ENCODE data around the gene PKIG. TPM values are rescaled to one million over a fixed set of nuclear protein-coding genes. Genes with fewer than 3 reads are reported as not detected.

PKIG gene
- polyA plus RNA-seq, 1 of the 3 experiments (the other 2 are of a cell fraction) = 92.9 TPM

DNA sequence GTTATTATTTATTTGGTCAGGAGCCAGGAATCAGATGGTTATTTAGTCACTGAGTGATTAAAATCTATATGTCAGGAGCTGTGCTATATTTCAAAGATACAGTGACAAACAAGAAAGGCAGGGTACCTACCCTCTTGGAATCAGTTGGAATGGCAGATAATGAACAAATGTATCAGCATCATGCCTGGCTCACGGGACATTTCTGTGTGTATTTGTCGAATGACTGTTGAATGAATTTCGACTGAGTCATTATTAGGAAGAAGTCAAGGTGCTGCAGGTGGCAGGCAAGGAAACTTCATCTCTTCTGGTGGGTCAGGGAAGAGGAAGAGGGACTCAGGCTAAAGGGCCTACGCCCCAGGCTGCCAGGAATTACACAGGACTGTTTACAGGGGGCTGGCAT lies 13.6 kb downstream of the PKIG start:
- peaks cover 2 to 4% of the 10 kb centered on the region in 2 experiments for H3K36me3 ChIP-seq (replicated peaks in 1 of 2; ENCODE audit: control insufficient read depth in 1 of 2, insufficient read depth in 2 of 2, low read length in 1 of 2)
- H3K27ac ChIP-seq (ENCODE audit: low read depth in 2 of 2, low read length in 1 of 2) = no peak overlapping the region
- DNase-seq = no peak
- no peak overlapping the region for H2AFZ ChIP-seq (ENCODE audit: low read depth)
- no peak overlapping the region for H3K9ac ChIP-seq
- ChIA-PET CTCF (no interaction called here), POLR2A (no interaction called here)
- no peaks in the 10 kb centered on the region for H3K9me3 ChIP-seq
- H3F3A ChIP-seq (replicated peaks; ENCODE audit: insufficient read depth) = peaks cover 1% of the 10 kb centered on the region
- H3K4me2 ChIP-seq = no peak overlapping the region
- TF ChIP-seq USF1 (IDR thresholded peaks at IDR 0.05; ENCODE audit: borderline replicate concordance, low read depth) (no peak), TAF1 (IDR thresholded peaks at IDR 0.05; ENCODE audit: borderline replicate concordance, low read depth, low read length) (no peak), NRF1 (IDR thresholded peaks at IDR 0.05; ENCODE audit: low read depth, low read length) (no peak), GABPA (IDR thresholded peaks at IDR 0.05; ENCODE audit: low read depth) (no peak)
- no peaks in the 10 kb centered on the region for H3K27me3 ChIP-seq (ENCODE audit: insufficient read depth)
- no peak overlapping the region for H3K4me3 ChIP-seq (ENCODE audit: low read depth in 2 of 2, low read length in 1 of 2)
- no peaks in the 10 kb centered on the region for H4K20me1 ChIP-seq (ENCODE audit: insufficient read depth)
- no peaks in the 10 kb centered on the region for H3K9me2 ChIP-seq
- peaks cover 16% of the 10 kb centered on the region; the same call in 1 of the 2 replicates for H3K79me2 ChIP-seq (ENCODE audit: insufficient read depth)
- peaks cover 9 to 28% of the 10 kb centered on the region in 2 experiments for H3K4me1 ChIP-seq (ENCODE audit: control insufficient read depth in 1 of 2, insufficient read depth in 2 of 2, low read depth in 1 of 2, low read length in 1 of 2)
- WGBS (ENCODE audit: low lambda C conversion rate) = 63% methylated on average over 4 of the region's 4 CpGs

DNA sequence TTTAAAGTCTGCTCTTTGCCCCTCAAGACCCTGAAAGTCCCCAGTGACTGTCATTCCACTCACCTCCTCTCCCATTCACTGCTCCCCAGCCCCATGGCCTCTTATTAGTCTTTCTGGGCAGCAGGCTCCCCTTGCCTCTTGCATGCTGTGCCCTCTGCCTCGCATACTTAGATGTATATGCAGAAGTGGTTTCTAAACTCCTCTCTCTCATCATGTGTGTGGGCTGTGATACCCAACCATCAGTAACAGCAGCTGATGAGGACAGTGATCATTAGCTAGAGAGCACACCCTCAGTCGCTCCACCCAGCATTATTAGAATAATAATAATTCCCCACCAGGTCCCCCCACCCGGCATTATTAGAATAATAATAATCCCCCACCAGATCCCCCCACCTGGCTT lies 14.5 kb downstream of the PKIG start:
- Histone ChIP-seq H3K79me2 (ENCODE audit: insufficient read depth) (peaks cover 16% of the 10 kb centered on the region; the same call in 1 of the 2 replicates), H3K27me3 (ENCODE audit: insufficient read depth) (no peaks in the 10 kb centered on the region), H3K4me3 (ENCODE audit: low read depth in 2 of 2, low read length in 1 of 2) (no peak overlapping the region), H3K9me3 (no peaks in the 10 kb centered on the region), H3K36me3 (replicated peaks in 1 of 2; ENCODE audit: control insufficient read depth in 1 of 2, insufficient read depth in 2 of 2, low read length in 1 of 2) (peaks cover 0 to 4% of the 10 kb centered on the region in 2 experiments), H3K4me1 (ENCODE audit: control insufficient read depth in 1 of 2, insufficient read depth in 2 of 2, low read depth in 1 of 2, low read length in 1 of 2) (peaks cover 13 to 34% of the 10 kb centered on the region in 2 experiments), H3K9me2 (no peaks in the 10 kb centered on the region), H4K20me1 (ENCODE audit: insufficient read depth) (no peaks in the 10 kb centered on the region), H3K27ac (ENCODE audit: low read depth in 2 of 2, low read length in 1 of 2) (no peak overlapping the region), H3K4me2 (no peak overlapping the region), H3F3A (replicated peaks; ENCODE audit: insufficient read depth) (peaks cover 10% of the 10 kb centered on the region), H3K9ac (no peak overlapping the region), H2AFZ (ENCODE audit: low read depth) (no peak overlapping the region)
- DNase-seq = no peak
- ChIA-PET POLR2A (interaction anchor here (1.1 kb wide), 1 partner anchor 10 kb away, joined by 3 read pairs; no protein-coding TSS in a partner anchor), CTCF (interaction anchor here (1.1 to 3.8 kb wide), 2 partner anchors 13 to 286 kb away, joined by 3 to 26 read pairs; partner anchors contain the start of gene FITM2)
- WGBS (ENCODE audit: low lambda C conversion rate) = 94% methylated on average over 3 of the region's 3 CpGs
- TF ChIP-seq, protein P1, sequence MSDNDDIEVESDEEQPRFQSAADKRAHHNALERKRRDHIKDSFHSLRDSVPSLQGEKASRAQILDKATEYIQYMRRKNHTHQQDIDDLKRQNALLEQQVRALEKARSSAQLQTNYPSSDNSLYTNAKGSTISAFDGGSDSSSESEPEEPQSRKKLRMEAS (IDR thresholded peaks at IDR 0.05; ENCODE audit: low read depth) = no peak
- TF ChIP-seq ELF1 (IDR thresholded peaks at IDR 0.05) (no peak), TAF1 (IDR thresholded peaks at IDR 0.05; ENCODE audit: borderline replicate concordance, low read depth, low read length) (no peak), EP300 (IDR thresholded peaks at IDR 0.05; ENCODE audit: borderline replicate concordance in 1 of 2, low read depth in 1 of 2, low read length in 1 of 2) (no peak), TCF12 (IDR thresholded peaks at IDR 0.05) (no peak), GABPA (IDR thresholded peaks at IDR 0.05; ENCODE audit: low read depth) (no peak)
- TF ChIP-seq, protein P2, sequence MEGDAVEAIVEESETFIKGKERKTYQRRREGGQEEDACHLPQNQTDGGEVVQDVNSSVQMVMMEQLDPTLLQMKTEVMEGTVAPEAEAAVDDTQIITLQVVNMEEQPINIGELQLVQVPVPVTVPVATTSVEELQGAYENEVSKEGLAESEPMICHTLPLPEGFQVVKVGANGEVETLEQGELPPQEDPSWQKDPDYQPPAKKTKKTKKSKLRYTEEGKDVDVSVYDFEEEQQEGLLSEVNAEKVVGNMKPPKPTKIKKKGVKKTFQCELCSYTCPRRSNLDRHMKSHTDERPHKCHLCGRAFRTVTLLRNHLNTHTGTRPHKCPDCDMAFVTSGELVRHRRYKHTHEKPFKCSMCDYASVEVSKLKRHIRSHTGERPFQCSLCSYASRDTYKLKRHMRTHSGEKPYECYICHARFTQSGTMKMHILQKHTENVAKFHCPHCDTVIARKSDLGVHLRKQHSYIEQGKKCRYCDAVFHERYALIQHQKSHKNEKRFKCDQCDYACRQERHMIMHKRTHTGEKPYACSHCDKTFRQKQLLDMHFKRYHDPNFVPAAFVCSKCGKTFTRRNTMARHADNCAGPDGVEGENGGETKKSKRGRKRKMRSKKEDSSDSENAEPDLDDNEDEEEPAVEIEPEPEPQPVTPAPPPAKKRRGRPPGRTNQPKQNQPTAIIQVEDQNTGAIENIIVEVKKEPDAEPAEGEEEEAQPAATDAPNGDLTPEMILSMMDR (IDR thresholded peaks at IDR 0.05) = no peak
